GM21786 (cell line): ENCODE measurements around the gene UMPS.

Experiments
- ATAC-seq: cut with Tn5 transposase; IDR thresholded peaks from one replicate; pipeline ENCODE4 v1.9.1; 2021; ENCODE audit not compliant: unreplicated experiment

Gene UMPS

GRCh38 chr3:124762661-124763011, 32.4 kb downstream of the UMPS start:
- no peak for ATAC-seq

GRCh38 chr3:124763206-124763605, 33.0 kb downstream of the UMPS start:
- no peak for ATAC-seq

GRCh38 chr3:124763644-124764358, 33.5 kb downstream of the UMPS start:
- ATAC-seq = no peak

DNA sequence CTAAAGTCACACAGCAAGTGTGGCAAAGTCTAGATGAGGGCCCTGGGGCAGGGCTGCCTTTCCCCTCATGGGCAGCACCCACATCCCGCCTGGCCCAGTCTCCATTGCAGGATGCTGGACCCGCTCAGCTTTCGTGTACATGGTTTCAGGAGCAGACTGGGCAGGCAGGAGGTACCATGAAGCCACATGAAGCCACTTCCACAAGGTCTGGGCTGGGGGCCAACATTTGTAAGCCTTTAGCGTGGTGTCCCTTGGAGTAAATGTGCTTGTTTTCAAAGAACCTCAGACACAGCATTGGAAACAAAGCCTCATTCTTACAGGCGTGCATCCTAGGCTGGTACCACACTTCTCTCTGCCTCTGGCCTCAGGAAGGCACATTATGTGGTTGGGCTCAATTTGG, 34.5 kb downstream of the UMPS start:
- ATAC-seq = no peak

DNA sequence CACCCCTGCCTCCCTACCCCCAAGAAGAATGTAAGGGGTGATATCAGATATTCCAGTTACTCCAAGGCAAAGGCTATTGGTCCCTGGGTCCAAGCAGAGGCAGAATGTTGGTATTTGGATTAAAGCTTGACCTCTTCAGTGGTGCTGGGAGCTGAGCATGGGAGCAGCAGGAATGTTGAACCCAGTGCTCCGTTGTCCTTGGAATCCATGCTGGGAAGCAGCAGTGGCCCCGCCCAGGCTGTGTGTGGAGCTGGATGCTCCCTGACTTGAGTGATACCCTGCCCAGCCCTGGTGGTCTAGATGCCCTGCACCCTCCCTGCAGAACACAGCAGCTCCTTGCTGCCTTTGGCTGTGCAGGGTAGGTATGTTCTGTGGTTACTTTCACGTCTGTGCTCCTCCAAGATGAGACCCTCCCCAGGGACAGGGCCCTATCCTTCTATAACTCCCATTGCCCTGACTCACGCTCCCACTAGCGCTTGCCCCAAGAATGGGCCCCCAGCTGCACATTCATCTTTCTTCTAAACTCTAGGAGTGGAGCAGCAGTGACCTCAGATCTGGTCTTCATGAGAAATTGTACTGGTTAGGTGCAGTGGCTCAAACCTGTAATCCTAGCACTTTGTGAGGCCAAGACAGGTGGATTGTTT, 35.1 kb downstream of the UMPS start:
- no peak for ATAC-seq

DNA sequence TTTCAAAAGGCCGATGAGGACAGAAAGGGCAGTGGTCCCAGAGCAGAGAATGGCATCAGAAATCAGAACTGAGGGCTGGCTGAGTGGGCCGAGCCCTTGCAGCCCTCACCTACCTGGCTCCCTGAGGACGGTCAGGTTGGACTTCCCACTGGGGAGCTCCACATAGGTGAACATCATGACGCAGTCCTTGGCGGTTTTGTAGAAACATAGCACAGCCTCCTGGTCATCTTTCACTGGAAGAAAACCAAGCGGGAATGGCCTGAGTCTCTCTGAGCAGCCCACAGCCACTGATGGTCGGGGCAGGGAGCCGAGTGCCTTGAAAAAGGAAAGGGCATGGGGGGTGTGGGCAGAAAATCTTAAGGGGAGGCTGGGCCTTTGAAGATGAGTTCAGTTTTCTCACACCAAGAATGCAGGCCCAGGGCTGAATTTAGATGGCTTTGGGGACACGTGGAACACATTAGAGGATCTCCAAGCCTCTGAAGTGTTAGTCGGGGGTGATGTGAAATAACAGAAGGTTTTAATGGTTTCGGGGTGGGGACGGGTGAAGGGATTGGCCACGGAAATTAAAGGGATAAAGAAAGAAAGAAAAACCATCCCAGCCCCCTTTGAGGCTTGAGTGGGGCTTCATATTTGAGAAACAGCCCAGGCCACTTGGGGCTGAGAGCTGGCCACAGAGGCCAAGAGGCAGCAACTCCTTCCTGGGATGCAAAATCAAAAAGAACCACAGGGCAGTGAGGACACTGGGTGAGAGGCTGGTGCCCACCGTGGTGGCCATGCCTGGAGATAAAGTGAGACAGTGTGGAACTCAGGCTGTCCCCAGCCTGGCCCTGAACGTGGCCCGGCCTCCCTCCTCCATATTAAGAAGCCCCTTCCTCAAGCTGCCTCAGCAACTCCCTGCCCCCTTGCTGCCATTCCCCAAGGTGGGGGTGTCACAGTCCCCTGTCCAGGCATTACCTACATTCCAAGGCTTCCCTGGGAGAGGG, 36.2 kb downstream of the UMPS start:
- no peak for ATAC-seq

DNA sequence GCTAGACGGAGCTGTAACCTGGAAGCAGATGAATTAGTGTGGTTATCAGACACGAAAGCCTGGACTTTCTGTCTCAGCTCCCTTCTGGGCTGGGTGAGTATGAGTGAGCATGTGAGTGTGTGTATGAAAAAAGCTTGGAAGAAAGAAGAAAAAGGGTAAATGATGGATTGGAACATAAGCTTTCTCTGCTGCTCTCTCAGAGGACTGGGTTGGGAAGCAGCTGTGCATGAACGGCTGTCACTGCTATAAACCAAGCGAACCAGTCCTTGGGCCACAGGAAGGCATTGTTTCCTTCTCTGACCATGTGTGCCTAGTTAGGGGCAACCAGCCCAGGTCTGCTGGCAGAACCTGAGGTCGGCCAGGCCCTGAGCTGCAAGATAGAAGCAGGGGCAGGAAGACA, 37.0 kb downstream of the UMPS start:
- ATAC-seq = no peak

- ATAC-seq = no peak
These were observed 37.4 kb downstream of the UMPS start for GRCh38 chr3:124767691-124768090.

DNA sequence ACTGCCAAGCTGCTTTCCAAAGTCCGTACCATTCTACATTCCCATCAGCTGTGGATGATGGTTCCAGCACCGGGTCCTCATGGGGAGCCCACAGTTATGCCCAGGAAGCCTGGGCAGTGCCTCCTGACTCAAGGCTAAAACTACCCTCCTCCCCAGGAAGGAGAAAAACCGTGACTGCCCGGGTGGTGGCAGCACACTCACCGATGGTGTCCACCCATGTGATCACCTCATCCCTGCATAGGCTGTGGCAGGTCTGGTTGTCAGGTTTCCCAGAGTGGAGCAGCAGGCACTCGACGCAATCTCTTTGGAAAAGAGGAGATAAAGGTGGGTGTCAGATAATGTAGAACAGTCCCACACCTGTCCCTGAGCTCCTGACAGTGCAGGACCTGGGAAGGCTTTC, 38.6 kb downstream of the UMPS start:
- ATAC-seq = no peak

GRCh38 chr3:124769462-124769861, 39.2 kb downstream of the UMPS start:
- no peak for ATAC-seq

DNA sequence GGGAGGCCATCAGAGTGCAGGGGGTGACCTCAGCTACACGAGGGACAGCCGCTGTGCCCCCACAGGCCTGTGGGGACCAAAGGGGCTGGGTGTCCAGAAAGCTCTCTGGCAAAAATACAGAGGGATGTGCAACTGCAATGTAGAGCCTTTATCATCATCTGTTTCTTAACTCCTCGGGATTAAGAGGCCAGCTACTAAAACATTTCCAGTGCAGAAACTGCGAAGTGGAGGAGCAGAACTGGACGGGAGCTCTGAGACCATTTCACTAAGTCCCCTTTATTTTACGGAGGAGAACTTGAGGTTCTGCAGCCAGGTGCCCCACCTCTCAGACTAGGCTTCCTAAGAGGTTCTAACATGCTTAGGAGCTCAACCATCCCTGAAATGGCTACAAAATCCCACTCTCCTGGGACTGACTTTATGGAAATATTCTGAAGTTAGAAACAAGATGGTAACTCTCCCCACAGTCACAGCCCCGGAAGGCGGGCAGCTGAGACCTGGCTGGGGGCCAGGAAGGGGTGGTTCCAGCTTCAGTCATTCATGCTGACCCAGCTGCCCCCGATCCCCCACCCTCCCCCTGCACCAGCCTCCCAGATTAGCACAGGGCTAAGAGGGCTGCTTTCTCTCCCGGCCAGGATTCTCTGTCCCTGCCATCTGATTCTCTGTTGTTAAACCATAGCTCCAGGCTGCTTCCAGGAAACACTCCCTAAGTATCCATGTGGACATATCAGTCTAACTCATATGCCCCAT, 40.3 kb downstream of the UMPS start:
- no peak for ATAC-seq

- ATAC-seq = no peak
These were observed 40.8 kb downstream of the UMPS start for GRCh38 chr3:124771083-124771445.

DNA sequence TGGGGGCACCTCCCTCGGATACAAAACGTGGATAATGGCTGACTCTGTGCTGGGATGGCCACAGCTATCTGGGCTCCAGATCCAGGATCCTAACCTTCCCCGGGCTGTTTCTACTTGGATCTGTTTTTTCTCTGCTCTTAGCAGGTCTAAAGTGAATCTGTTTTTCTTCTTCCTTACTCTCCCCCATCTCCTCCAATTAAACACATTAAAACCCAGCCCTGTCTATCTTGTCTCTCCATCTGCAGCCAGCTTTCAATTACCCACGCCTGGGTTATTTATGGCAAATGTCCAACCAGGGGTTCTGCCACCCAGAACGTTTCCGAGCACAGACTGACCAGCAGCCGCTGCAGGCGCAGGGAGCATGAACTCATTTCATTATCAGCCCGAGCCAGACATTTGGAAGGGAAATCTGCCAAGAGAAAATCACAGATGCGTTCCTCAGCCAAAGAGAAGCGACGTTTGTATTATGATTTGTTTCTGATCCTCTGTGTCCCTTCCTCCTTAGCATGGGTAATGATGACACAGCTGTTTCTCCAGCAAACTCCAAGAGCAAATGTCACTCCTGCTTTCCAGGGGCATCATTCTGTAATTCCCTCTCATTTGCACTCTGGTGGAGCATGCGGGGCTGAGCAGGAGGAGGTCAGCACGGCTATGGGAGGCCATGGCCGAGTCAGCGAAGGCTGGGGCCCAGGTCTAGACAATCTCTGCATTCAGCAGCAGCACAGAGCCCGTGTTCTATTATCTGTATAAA, 42.0 kb downstream of the UMPS start:
- ATAC-seq = no peak

- no peak for ATAC-seq
These were observed 43.4 kb downstream of the UMPS start for GRCh38 chr3:124773351-124774326.

GRCh38 chr3:124774327-124774718, 44.1 kb downstream of the UMPS start:
- ATAC-seq = no peak

- ATAC-seq = no peak
These were observed 44.7 kb downstream of the UMPS start for GRCh38 chr3:124774841-124775402.

DNA sequence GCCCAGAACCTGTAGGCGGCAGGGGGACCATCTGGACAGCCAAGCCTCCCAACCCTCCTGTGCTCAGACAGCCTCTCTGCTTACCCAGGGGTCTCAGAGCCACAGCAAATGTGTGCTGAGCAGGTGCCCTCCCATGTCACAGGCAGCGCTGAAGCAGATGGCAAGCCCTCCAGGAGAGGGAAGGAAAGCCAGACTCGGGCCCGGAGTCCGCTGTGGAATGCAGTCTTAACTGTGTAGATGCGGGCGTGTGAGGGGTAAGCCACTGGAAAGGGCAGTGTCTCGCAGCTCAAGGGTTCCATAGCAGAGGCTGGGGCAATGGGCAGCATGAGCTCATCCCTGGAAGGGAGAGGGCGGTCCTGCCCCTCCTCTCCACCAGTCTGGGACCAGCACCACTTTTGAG, 45.6 kb downstream of the UMPS start:
- no peak for ATAC-seq

DNA sequence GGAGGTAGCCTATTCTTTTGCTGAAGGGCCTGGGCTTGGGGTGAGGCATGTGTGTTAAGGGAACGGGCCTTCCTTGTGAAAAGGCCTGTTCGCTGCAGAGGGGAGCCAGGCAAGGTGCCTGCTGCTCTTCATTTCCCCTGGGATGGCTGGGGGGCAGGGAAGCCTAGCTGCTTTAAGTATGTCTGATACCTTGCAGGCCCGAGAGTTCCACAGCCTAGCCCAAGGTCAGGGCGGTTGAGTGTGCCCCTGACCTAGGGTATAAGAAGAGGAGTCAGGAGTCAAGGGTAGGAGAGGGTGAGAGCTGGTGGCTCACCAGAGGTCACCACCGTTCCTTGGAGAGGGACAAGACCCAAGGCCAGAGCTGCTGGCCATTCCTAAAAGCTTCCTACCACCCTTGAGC, 46.6 kb downstream of the UMPS start:
- ATAC-seq = no peak
